DOHH2 (cell line): ENCODE data around the gene OR4E2.

Experiments
- EZH2phosphoT487 ChIP-seq: fragments of 200-600 bp; sonication (generic); IDR thresholded peaks from 2 replicates; pipeline ENCODE4 v1.6.1; 2017; ENCODE audit warnings: borderline replicate concordance, mild to moderate bottlenecking, antibody characterized with exemption, low read length, moderate library complexity, mixed read lengths
- TF ChIP-seq, protein P1 (sequence below): fragments of 200-600 bp; sonication (generic); IDR thresholded peaks from one replicate; pipeline ENCODE4 v1.5.1; 2014; ENCODE audit warnings: antibody characterized with exemption, mild to moderate bottlenecking, low read depth, low read length; ENCODE audit not compliant: poor library complexity, severe bottlenecking

DNA sequence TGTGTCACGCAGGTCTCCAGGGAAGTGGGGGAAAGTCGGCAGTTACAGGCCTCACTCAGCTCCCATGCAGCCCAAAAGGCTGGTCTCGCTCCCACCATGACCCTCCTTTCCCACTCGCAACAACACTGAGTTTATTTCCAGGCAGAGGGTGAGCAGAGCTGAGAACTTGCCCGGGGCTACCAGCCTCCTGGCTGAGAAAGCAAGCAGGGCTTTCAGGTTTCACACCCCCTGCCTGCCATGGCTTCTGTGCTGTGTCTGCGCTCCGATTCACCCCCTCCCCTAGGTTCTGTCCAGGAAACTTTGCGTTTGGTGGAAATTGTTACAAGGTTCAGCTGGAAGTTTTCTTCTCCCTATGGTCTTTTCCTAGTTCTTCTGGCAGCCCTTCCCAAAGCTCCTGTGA lies 36.0 kb upstream of the OR4E2 start:
- no peak for TF ChIP-seq EZH2phosphoT487
- TF ChIP-seq, protein P1, sequence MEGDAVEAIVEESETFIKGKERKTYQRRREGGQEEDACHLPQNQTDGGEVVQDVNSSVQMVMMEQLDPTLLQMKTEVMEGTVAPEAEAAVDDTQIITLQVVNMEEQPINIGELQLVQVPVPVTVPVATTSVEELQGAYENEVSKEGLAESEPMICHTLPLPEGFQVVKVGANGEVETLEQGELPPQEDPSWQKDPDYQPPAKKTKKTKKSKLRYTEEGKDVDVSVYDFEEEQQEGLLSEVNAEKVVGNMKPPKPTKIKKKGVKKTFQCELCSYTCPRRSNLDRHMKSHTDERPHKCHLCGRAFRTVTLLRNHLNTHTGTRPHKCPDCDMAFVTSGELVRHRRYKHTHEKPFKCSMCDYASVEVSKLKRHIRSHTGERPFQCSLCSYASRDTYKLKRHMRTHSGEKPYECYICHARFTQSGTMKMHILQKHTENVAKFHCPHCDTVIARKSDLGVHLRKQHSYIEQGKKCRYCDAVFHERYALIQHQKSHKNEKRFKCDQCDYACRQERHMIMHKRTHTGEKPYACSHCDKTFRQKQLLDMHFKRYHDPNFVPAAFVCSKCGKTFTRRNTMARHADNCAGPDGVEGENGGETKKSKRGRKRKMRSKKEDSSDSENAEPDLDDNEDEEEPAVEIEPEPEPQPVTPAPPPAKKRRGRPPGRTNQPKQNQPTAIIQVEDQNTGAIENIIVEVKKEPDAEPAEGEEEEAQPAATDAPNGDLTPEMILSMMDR, result no peak
